Panc1 (cell line): Measurements from ENCODE around the gene TIE1. TPM values are rescaled to one million over a fixed set of nuclear protein-coding genes. Genes with fewer than 3 reads are reported as not detected.

ENCODE experiments used
- ATAC-seq: fragments of 200-7000 bp; cut with Tn5 transposase; 2 replicates; pipeline ENCODE4 v1.9.1; 2020; ENCODE audit warnings: mild to moderate bottlenecking, moderate library complexity
- BruUV-seq: library from RNA; stranded (reverse); fragments of 400-500 nt; replicated peaks from 2 replicates; lab custom pipeline; 2021; lab: Mats Ljungman, UMichigan
- CTCF ChIA-PET: fragments of 300-600 bp; sonication (Branson Sonifier 250); formaldehyde crosslinking; loops from one replicate; lab custom pipeline; 2022; ENCODE audit warnings: antibody characterized with exemption; lab: Charles Lee
- POLR2A ChIA-PET: fragments of 300-600 bp; sonication (Branson Sonifier 250); formaldehyde crosslinking; loops from one replicate; lab custom pipeline; 2022; ENCODE audit warnings: antibody characterized with exemption; lab: Charles Lee
- DNase-seq: peaks from one replicate; pipeline ENCODE4 v3.0.0-alpha.2; 2010; ENCODE audit warnings: low read depth, low spot score
- H3K27ac ChIP-seq: 2 replicates; pipeline ENCODE4 v1.5.1; 2011; ENCODE audit warnings: mild to moderate bottlenecking, low read length, inconsistent platforms
- H3K27me3 ChIP-seq: fragments of 200-500 bp; sonication (Bioruptor generic); 2 replicates; pipeline ENCODE4 v1.6.0; 2014; ENCODE audit warnings: low read length, inconsistent platforms; ENCODE audit not compliant: control insufficient read depth, insufficient read depth
- H3K36me3 ChIP-seq: fragments of 200-500 bp; sonication (Bioruptor generic); 2 replicates; pipeline ENCODE4 v1.5.1; 2014; ENCODE audit warnings: inconsistent platforms, mild to moderate bottlenecking, low read length, moderate library complexity; ENCODE audit not compliant: control insufficient read depth, insufficient read depth
- H3K4me1 ChIP-seq: 2 replicates; pipeline ENCODE4 v1.5.1; 2011; ENCODE audit warnings: inconsistent platforms, mild to moderate bottlenecking, low read length, moderate library complexity; ENCODE audit not compliant: control insufficient read depth, insufficient read depth
- H3K4me3 ChIP-seq, 2 experiments: 2 replicates each; pipeline ENCODE4 v1.5.1; 2011 to 2012; ENCODE audit warnings: low read depth in 2 of 2, low read length in 2 of 2, mild to moderate bottlenecking in 2 of 2, inconsistent platforms in 1 of 2, moderate library complexity in 1 of 2
- H3K9me3 ChIP-seq: fragments of 200-500 bp; sonication (Bioruptor generic); 2 replicates; pipeline ENCODE4 v1.5.1; 2014; ENCODE audit warnings: low read depth, mild to moderate bottlenecking, inconsistent platforms, low read length, moderate library complexity; ENCODE audit not compliant: control insufficient read depth, insufficient read depth
- CTCF ChIP-seq: fragments of 450-650 bp; IDR thresholded peaks from 2 replicates; pipeline ENCODE4 v1.5.1; 2017; ENCODE audit warnings: mild to moderate bottlenecking
- POLR2AphosphoS5 ChIP-seq: IDR thresholded peaks from 2 replicates; pipeline ENCODE4 v1.6.1; 2012; ENCODE audit warnings: mild to moderate bottlenecking, low read depth, low read length, moderate library complexity
- REST ChIP-seq, 2 experiments: IDR thresholded peaks; 2 replicates each; pipeline ENCODE4 v1.6.1; 2011 to 2012; ENCODE audit warnings: low read depth in 2 of 2, control low read depth in 1 of 2, low read length in 1 of 2, mild to moderate bottlenecking in 1 of 2, moderate library complexity in 1 of 2; ENCODE audit not compliant: insufficient read depth in 1 of 2
- SIN3A ChIP-seq: IDR thresholded peaks from 2 replicates; pipeline ENCODE4 v1.6.1; 2012; ENCODE audit warnings: low read depth, mild to moderate bottlenecking, low read length, moderate library complexity, borderline replicate concordance; ENCODE audit not compliant: insufficient read depth
- TCF7L2 ChIP-seq: IDR thresholded peaks from 2 replicates; pipeline ENCODE4 v1.6.1; 2011; ENCODE audit warnings: mild to moderate bottlenecking, low read depth, low read length, inconsistent platforms
- in situ Hi-C: cut with HindIII; loops from 2 replicates; pipeline ENCODE4 v1.10.0; 2016; ENCODE audit warnings: low sequenced_read_pairs, low pct_unique_long_range_greater_than_20kb
- intact Hi-C: fragments of 100-400 bp; cut with micrococcal nuclease; formaldehyde crosslinking; loops from one replicate; pipeline ENCODE4 v1.10.0; 2022; ENCODE audit not compliant: unreplicated experiment
- total RNA-seq: library from RNA; stranded (reverse); gene quantifications from one replicate; pipeline ENCODE4 v1.2.1, GENCODE V29; 2021; ENCODE audit not compliant: unreplicated experiment

The TIE1 gene
- total RNA-seq, 1 experiment from 2014 or later: 0.28 TPM

GRCh38 chr1:43325381-43325780 is 24.6 kb downstream of the TIE1 start:
- BruUV-seq: no TSS peak
- no peak overlapping the region for H3K27ac ChIP-seq
- ChIA-PET POLR2A (no interaction called here), CTCF (no interaction called here)
- intact Hi-C loops: no loop called here
- H3K27me3 ChIP-seq: no peaks in the 10 kb centered on the region
- no peak overlapping the region for H3K4me3 ChIP-seq
- ATAC-seq (no peak), DNase-seq (no peak)
- H3K4me1 ChIP-seq: no peaks in the 10 kb centered on the region
- no peaks in the 10 kb centered on the region for H3K36me3 ChIP-seq
- no peaks in the 10 kb centered on the region for H3K9me3 ChIP-seq
- TF ChIP-seq CTCF (no peak), REST (IDR thresholded peaks at IDR 0.05; ENCODE audit: insufficient read depth in 1 of 2, low read depth in 2 of 2, low read length in 1 of 2) (no peak), SIN3A (no peak), POLR2AphosphoS5 (no peak), TCF7L2 (no peak)
- in situ Hi-C loops: no loop called here

DNA sequence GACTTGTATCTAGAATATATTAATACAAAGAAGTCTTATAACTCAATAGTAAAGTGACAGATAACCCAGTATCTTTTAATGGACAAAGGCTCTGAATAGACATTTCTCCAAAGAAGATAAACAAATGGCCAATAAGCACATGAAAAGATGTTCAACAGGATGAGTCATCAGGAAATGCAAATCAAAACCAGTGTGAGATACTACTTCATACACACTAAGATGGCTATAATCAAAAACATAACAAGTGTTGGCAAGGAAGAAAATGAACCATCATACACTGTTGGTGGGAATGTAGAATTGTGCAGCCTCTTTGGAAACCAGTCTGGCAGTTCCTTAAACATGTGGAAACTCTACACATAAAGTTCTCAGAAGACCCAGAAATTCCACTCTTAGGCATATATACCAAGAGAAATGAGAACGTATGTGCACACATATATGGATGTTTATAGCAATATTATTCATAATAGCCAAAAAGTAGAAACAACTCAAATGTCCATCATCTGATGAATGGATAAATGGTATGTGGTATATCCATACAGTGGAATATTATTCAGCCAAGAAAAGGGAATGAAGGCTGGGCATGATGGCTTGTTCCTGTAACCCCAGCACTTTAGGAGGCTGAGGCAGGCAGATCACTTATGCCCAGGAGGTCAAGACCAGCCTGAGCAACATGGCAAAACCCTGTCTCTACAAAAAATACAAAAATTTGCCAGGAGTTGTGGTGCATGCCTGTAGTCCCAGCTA is 26.9 kb downstream of the TIE1 start:
- no peaks in the 10 kb centered on the region for H3K9me3 ChIP-seq
- CTCF ChIA-PET: no interaction called here
- POLR2A ChIA-PET: no interaction called here
- no peaks in the 10 kb centered on the region for H3K4me1 ChIP-seq
- ATAC-seq (no peak), DNase-seq (no peak)
- no peaks in the 10 kb centered on the region for H3K27me3 ChIP-seq
- in situ Hi-C loops: no loop called here
- no peaks in the 10 kb centered on the region for H3K36me3 ChIP-seq
- BruUV-seq: no TSS peak
- intact Hi-C loops: no loop called here
- no peak for TF ChIP-seq CTCF
- TF ChIP-seq SIN3A: no peak
- TF ChIP-seq POLR2AphosphoS5: no peak
- no peak for TF ChIP-seq TCF7L2
- TF ChIP-seq REST (IDR thresholded peaks at IDR 0.05; ENCODE audit: insufficient read depth in 1 of 2, low read depth in 2 of 2, low read length in 1 of 2): no peak
- no peak overlapping the region for H3K27ac ChIP-seq
- no peak overlapping the region for H3K4me3 ChIP-seq
